Ovary (tissue), 9 donors: Measurements from ENCODE around the gene ANKRD2. TPM values are rescaled to one million over a fixed set of nuclear protein-coding genes. Genes with fewer than 3 reads are reported as not detected.

Experiments used
- DNase-seq, 5 donors: peaks; one replicate each; pipeline ENCODE4 v3.0.0-alpha.2; 2019 to 2020
- H3K27ac ChIP-seq, 2 donors: fragments of 200-600 bp; one replicate each; pipeline versions ENCODE4 v1.5.1 to v1.8.0; 2019 to 2022
- H3K27me3 ChIP-seq: fragments of 200-600 bp; one replicate; pipeline ENCODE4 v1.8.0; 2022
- H3K36me3 ChIP-seq: fragments of 200-600 bp; sonication (generic); one replicate; pipeline ENCODE4 v1.5.1; 2019
- H3K4me1 ChIP-seq: one replicate; pipeline ENCODE4 v1.8.1; 2013; ENCODE audit warnings: mild to moderate bottlenecking, moderate library complexity; ENCODE audit not compliant: insufficient read depth
- H3K4me3 ChIP-seq: fragments of 200-600 bp; sonication (generic); one replicate; pipeline ENCODE4 v1.5.1; 2017
- H3K9me3 ChIP-seq, 2 donors: fragments of 200-600 bp in 1 of 2; sonication (generic) in 1 of 2; one replicate each; pipeline versions ENCODE4 v1.5.1 to v1.8.1; 2013 to 2019; ENCODE audit warnings: mild to moderate bottlenecking in 1 of 2, moderate library complexity in 1 of 2
- EP300 ChIP-seq: sonication (generic); formaldehyde crosslinking; IDR thresholded peaks from one replicate; pipeline ENCODE4 v1.6.1; 2017; ENCODE audit warnings: antibody characterized with exemption
- POLR2A ChIP-seq: fragments of 450-650 bp; IDR thresholded peaks from one replicate; pipeline ENCODE4 v1.6.1; 2017; ENCODE audit warnings: antibody characterized with exemption, mild to moderate bottlenecking, moderate library complexity
- WGBS, 3 donors: extraction: QIAGEN DNeasy Blood & Tissue Kit in 1 of 3; methylation state at CpG; one replicate each; pipeline versions ENCODE4 v1.1.5 to v1.1.7; 2013 to 2017; 5-methylcytosine and 5-hydroxymethylcytosine counted together
- intact Hi-C, 4 donors: fragments of 100-400 bp; cut with DNase I; formaldehyde crosslinking; loops; one replicate each; pipeline versions ENCODE4 v1.11.0 to v1.15.1; 2022 to 2023
- polyA plus RNA-seq, 2 donors: library from polyadenylated mRNA; stranded (reverse); fragments of 200-250 nt in 1 of 2; fragments of 350-450 nt in 1 of 2; fragmentation: Illumina TruSeq in 1 of 2; extraction: RNeasy Lipid Tissue Mini Kit (QIAGEN cat#74804) in 1 of 2; gene quantifications; one replicate each; pipeline ENCODE4 v1.2.3, GENCODE V29; 2013 to 2014
- total RNA-seq, 7 donors: library from RNA; depleted of rRNA in 2 of 7; stranded (reverse); fragments of >200 nt in 2 of 7; fragmentation: NEBNext Ultra II Directional in 3 of 7; extraction: Animal tissue kit (Norgen Biotek cat#: 25700) in 3 of 7; gene quantifications; one replicate each; pipeline versions ENCODE4 v1.1.0 to v1.2.4, GENCODE V29; 2016 to 2023
- TF ChIP-seq, protein P1 (sequence below), 3 donors: fragments of 450-650 bp in 2 of 3; fragments of 200-600 bp in 1 of 3; IDR thresholded peaks; one replicate each; pipeline versions ENCODE4 v1.5.1 to v1.8.0; 2016 to 2022; ENCODE audit warnings: antibody characterized with exemption in 3 of 3, mild to moderate bottlenecking in 1 of 3
- donor health status: DM: no; HTN: no; CAD: no; lungs with moderate emphysema.
- donor health status: DM: no; HTN: no; CAD: no.
- donor health status: Bipolar disorder and iron deficiency.
- donor health status: DM: yes; HTN: yes; CAD: no.
- donor health status: DM: no; HTN: no; CAD: no.
- donor health status: DM: yes; HTN: yes; CAD: no.

Gene ANKRD2
- total and polyA plus RNA-seq, 9 donors = 0.11 to 0.46 (median 0.37) TPM; not detected in 4

DNA sequence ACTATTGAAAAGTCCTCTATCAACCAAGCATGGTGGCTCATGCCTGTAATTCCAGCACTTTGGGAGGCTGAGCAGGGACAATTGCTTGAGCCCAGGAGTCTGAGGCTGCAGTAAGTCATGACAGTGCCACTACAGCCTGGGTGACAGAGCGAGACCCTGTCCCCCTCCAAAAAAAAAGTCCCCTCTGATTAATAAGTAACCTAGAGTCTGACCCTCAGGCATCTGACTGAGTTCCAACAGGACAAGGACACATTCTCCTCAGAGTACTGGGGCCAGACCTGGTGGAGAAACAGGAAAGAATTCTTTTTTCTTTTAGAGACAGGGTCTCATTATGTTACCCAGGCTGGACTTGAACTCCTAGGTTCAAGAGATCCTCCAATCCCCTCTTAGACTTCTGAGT lies 50.7 kb downstream of the ANKRD2 start:
- no peak for DNase-seq
- no peak overlapping the region for H3K27ac ChIP-seq
- no peaks in the 10 kb centered on the region for H3K4me1 ChIP-seq
- no peaks in the 10 kb centered on the region for H3K27me3 ChIP-seq
- TF ChIP-seq, protein P1, sequence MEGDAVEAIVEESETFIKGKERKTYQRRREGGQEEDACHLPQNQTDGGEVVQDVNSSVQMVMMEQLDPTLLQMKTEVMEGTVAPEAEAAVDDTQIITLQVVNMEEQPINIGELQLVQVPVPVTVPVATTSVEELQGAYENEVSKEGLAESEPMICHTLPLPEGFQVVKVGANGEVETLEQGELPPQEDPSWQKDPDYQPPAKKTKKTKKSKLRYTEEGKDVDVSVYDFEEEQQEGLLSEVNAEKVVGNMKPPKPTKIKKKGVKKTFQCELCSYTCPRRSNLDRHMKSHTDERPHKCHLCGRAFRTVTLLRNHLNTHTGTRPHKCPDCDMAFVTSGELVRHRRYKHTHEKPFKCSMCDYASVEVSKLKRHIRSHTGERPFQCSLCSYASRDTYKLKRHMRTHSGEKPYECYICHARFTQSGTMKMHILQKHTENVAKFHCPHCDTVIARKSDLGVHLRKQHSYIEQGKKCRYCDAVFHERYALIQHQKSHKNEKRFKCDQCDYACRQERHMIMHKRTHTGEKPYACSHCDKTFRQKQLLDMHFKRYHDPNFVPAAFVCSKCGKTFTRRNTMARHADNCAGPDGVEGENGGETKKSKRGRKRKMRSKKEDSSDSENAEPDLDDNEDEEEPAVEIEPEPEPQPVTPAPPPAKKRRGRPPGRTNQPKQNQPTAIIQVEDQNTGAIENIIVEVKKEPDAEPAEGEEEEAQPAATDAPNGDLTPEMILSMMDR (IDR thresholded peaks at IDR 0.05) = no peak
- no peak for TF ChIP-seq EP300
- no peak for TF ChIP-seq POLR2A
- H3K36me3 ChIP-seq = no peaks in the 10 kb centered on the region
- 89 to 100% (median 96%) methylated on average over 1 of the region's 1 CpG for WGBS, 3 donors
- intact Hi-C loops = no loop called here
- H3K9me3 ChIP-seq = no peaks in the 10 kb centered on the region
- no peak overlapping the region for H3K4me3 ChIP-seq

DNA sequence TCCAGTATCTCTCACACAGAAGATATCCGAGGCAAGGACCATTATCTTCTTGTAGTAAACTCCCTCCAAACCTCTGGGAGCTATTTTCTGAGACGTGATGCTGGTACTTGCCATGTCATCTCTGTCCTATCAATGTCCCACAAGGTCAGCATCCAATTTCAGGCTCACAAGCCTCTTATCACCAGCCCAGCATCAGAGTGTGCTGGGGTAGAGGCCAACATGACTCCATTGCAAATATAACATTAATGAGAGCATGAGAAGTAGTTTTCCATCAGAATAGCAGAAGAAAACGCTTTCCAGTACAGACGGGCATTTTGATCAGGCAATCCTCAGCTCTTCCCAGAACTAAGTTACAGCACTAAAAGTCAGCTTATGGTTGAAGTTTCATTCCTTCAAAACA lies 55.2 kb downstream of the ANKRD2 start:
- no peaks in the 10 kb centered on the region for H3K36me3 ChIP-seq
- no peaks in the 10 kb centered on the region for H3K9me3 ChIP-seq
- intact Hi-C loops = no loop called here
- no peaks in the 10 kb centered on the region for H3K27me3 ChIP-seq
- no peak for DNase-seq
- H3K4me1 ChIP-seq = no peaks in the 10 kb centered on the region
- WGBS, 3 donors = 52 to 64% (median 53%) methylated on average over 4 of the region's 4 CpGs
- no peak overlapping the region for H3K4me3 ChIP-seq
- TF ChIP-seq, protein P1 (IDR thresholded peaks at IDR 0.05) = no peak
- TF ChIP-seq POLR2A (no peak), EP300 (no peak)
- no peak overlapping the region for H3K27ac ChIP-seq

DNA sequence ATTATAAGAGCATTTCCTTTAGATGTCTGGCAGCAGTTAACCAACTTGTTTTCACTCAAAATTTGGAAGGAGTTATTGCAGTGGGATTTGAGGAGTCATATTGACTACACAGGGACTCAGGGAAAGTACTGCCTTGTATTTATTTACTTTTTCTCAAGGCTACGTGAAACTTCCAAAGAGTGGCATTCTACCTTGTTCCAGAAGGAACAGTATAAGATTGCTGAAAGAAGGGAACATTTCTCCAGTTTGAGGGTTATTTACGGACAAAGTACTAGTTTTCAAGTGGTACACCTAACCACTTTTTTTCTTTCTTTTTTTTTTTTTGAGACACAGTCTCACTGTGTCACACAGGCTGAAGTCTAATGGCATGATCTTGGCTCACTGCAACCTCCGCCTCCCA lies 55.6 kb downstream of the ANKRD2 start:
- 65 to 72% (median 71%) methylated on average over 3 of the region's 3 CpGs for WGBS, 3 donors
- intact Hi-C loops = no loop called here
- Histone ChIP-seq H3K27ac (no peak overlapping the region), H3K4me3 (no peak overlapping the region), H3K36me3 (no peaks in the 10 kb centered on the region), H3K9me3 (no peaks in the 10 kb centered on the region), H3K4me1 (no peaks in the 10 kb centered on the region), H3K27me3 (no peaks in the 10 kb centered on the region)
- TF ChIP-seq POLR2A = no peak
- TF ChIP-seq, protein P1 (IDR thresholded peaks at IDR 0.05) = no peak
- TF ChIP-seq EP300 = no peak
- DNase-seq = no peak

DNA sequence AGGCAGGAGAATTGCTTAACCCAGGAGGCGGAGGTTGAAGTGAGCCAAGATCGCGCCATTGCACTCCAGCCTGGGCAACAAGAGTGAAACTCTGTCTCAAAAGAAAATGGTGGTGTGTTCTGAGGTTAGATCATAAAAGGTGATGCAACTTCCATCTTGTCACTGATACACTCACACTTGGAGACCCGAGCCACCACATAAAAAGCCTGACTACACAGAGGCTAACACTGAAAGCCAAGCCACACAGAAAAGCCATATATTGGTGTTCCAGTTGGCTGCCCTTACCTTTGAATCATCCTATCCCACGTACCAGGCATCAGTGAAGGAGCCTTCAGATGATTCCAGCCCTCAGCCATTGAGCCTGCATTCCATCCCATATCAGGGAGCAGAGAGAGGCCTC lies 56.7 kb downstream of the ANKRD2 start:
- Histone ChIP-seq H3K36me3 (no peaks in the 10 kb centered on the region), H3K9me3 (no peaks in the 10 kb centered on the region), H3K27ac (no peak overlapping the region), H3K4me1 (peaks cover 2% of the 10 kb centered on the region), H3K27me3 (no peaks in the 10 kb centered on the region), H3K4me3 (no peak overlapping the region)
- TF ChIP-seq EP300 (no peak), POLR2A (no peak)
- TF ChIP-seq, protein P1 (IDR thresholded peaks at IDR 0.05) = no peak
- no peak for DNase-seq
- intact Hi-C loops = no loop called here
- 93 to 98% (median 98%) methylated on average over 5 of the region's 5 CpGs for WGBS, 3 donors

DNA sequence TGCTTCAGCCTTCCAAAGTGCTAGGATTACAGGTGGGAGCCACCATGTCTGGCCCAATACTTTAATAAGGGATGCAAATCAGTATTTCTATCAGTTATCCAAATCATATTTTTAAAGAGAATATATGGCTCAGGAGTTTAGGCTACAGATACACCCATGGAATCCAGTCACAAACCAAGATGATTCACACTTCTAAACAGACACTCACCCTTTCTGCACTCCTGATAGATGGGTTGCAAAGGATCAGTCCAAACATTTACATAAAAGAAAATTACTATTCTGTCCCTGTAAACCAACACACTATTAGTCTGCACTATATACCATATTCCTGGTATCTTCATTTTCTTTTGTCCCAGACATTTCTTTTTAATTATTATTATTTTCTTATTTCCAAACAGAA lies 58.5 kb downstream of the ANKRD2 start:
- H3K9me3 ChIP-seq = no peaks in the 10 kb centered on the region
- DNase-seq = no peak
- H3K4me3 ChIP-seq = no peak overlapping the region
- no peak overlapping the region for H3K27ac ChIP-seq
- intact Hi-C loops = no loop called here
- no peaks in the 10 kb centered on the region for H3K36me3 ChIP-seq
- peaks cover 2% of the 10 kb centered on the region for H3K4me1 ChIP-seq
- TF ChIP-seq, protein P1 (IDR thresholded peaks at IDR 0.05) = no peak
- TF ChIP-seq EP300 = no peak
- TF ChIP-seq POLR2A = no peak
- H3K27me3 ChIP-seq = no peaks in the 10 kb centered on the region
